Neural cell (in vitro differentiated cells): ENCODE data around the gene ADSS1. TPM values are rescaled to one million over a fixed set of nuclear protein-coding genes. Genes with fewer than 3 reads are reported as not detected.

Source experiments
- H2AFZ ChIP-seq: fragments of 200-600, 300-800 bp; sonication (generic), shearing (Covaris generic); 2 replicates; pipeline ENCODE4 v1.6.0; 2014; ENCODE audit warnings: low read depth, mild to moderate bottlenecking, antibody characterized with exemption, low read length, moderate library complexity
- H3F3A ChIP-seq: fragments of 200-600 bp; shearing (Covaris generic); 2 replicates; pipeline ENCODE4 v1.6.1; 2016; ENCODE audit warnings: mild to moderate bottlenecking, moderate library complexity, mixed read lengths, antibody characterized with exemption, low read length; ENCODE audit not compliant: insufficient read depth, poor library complexity, severe bottlenecking
- H3K27ac ChIP-seq: fragments of 200-600, 300-800 bp; sonication (generic), shearing (Covaris generic); 2 replicates; pipeline ENCODE4 v1.5.1; 2014; ENCODE audit warnings: mild to moderate bottlenecking, low read length, moderate library complexity
- H3K27me3 ChIP-seq: fragments of 300-800, 200-600 bp; sonication (generic), shearing (Covaris generic); 2 replicates; pipeline ENCODE4 v1.6.0; 2014; ENCODE audit warnings: mild to moderate bottlenecking, low read depth, low read length, moderate library complexity; ENCODE audit not compliant: insufficient read depth
- H3K36me3 ChIP-seq: fragments of 300-800, 200-600 bp; sonication (generic), shearing (Covaris generic); 2 replicates; pipeline ENCODE4 v1.5.1; 2014; ENCODE audit warnings: mild to moderate bottlenecking, antibody characterized with exemption, low read length, moderate library complexity; ENCODE audit not compliant: insufficient read depth
- H3K4me2 ChIP-seq: fragments of 300-800, 200-600 bp; sonication (generic), shearing (Covaris generic); 2 replicates; pipeline ENCODE4 v1.6.0; 2014; ENCODE audit warnings: mild to moderate bottlenecking, low read length
- H3K4me3 ChIP-seq: fragments of 300-800, 200-600 bp; sonication (generic), shearing (Covaris generic); 2 replicates; pipeline ENCODE4 v1.5.1; 2014; ENCODE audit warnings: mild to moderate bottlenecking, low read length, moderate library complexity
- H3K79me2 ChIP-seq: fragments of 200-600 bp; shearing (Covaris generic); replicated peaks from 2 replicates; pipeline ENCODE4 v1.6.0; 2014; ENCODE audit warnings: mild to moderate bottlenecking, low read length, moderate library complexity; ENCODE audit not compliant: insufficient read depth
- H3K9ac ChIP-seq: fragments of 300-800, 200-600 bp; sonication (generic), shearing (Covaris generic); 2 replicates; pipeline ENCODE4 v1.6.1; 2016; ENCODE audit warnings: mild to moderate bottlenecking, low read length, mixed read lengths
- H3K9me2 ChIP-seq: fragments of 200-600 bp; shearing (Covaris generic); 2 replicates; pipeline ENCODE4 v1.6.1; 2016; ENCODE audit warnings: mild to moderate bottlenecking, low read length, mixed read lengths; ENCODE audit not compliant: insufficient read depth
- H3K9me3 ChIP-seq: fragments of 200-600, 300-800 bp; sonication (generic), shearing (Covaris generic); 2 replicates; pipeline ENCODE4 v1.6.1; 2016; ENCODE audit warnings: mild to moderate bottlenecking, mixed run types, low read length, moderate library complexity, mixed read lengths
- H4K20me1 ChIP-seq: fragments of 200-600 bp; shearing (Covaris generic); 2 replicates; pipeline ENCODE4 v1.6.1; 2016; ENCODE audit warnings: mild to moderate bottlenecking, mixed run types; ENCODE audit not compliant: insufficient read depth
- EP300 ChIP-seq: fragments of 450-650 bp; conservative IDR thresholded peaks from 2 replicates; pipeline ENCODE4 v1.6.1; 2014; ENCODE audit warnings: antibody characterized with exemption, mild to moderate bottlenecking, moderate library complexity; ENCODE audit not compliant: poor library complexity, severe bottlenecking
- EZH2 ChIP-seq: fragments of 200-600, 300-800 bp; shearing (Covaris generic), sonication (generic); IDR thresholded peaks from 2 replicates; pipeline ENCODE4 v1.6.1; 2014; ENCODE audit warnings: antibody characterized with exemption, low read length, borderline replicate concordance, mild to moderate bottlenecking; ENCODE audit not compliant: insufficient read depth, poor library complexity, severe bottlenecking
- MXI1 ChIP-seq: fragments of 450-650 bp; conservative IDR thresholded peaks from 2 replicates; pipeline ENCODE4 v1.6.1; 2014; ENCODE audit warnings: antibody characterized with exemption, mild to moderate bottlenecking; ENCODE audit not compliant: poor library complexity, severe bottlenecking
- POLR2AphosphoS5 ChIP-seq: IDR thresholded peaks from 2 replicates; pipeline ENCODE4 v1.6.1; 2012
- RAD21 ChIP-seq: fragments of 450-650 bp; conservative IDR thresholded peaks from 2 replicates; pipeline ENCODE4 v1.6.1; 2014; ENCODE audit warnings: antibody characterized with exemption, mild to moderate bottlenecking, moderate library complexity
- SMC3 ChIP-seq: fragments of 450-650 bp; conservative IDR thresholded peaks from 2 replicates; pipeline ENCODE4 v1.6.1; 2014; ENCODE audit warnings: antibody characterized with exemption, mild to moderate bottlenecking, moderate library complexity; ENCODE audit not compliant: poor library complexity
- TAF1 ChIP-seq: IDR thresholded peaks from 2 replicates; pipeline ENCODE4 v1.6.1; 2012; ENCODE audit warnings: low read depth
- polyA plus RNA-seq: library from polyadenylated mRNA; depleted of rRNA; stranded (reverse); fragments of >200 nt; gene quantifications from 2 replicates; pipeline ENCODE4 v1.2.3, GENCODE V29; 2014
- TF ChIP-seq, protein P1 (sequence below): fragments of 450-650 bp; IDR thresholded peaks from 2 replicates; pipeline ENCODE4 v1.5.1; 2014; ENCODE audit warnings: antibody characterized with exemption, mild to moderate bottlenecking, moderate library complexity; ENCODE audit not compliant: poor library complexity, severe bottlenecking
- TF ChIP-seq, protein P2 (sequence below): IDR thresholded peaks from 2 replicates; pipeline ENCODE4 v1.6.1; 2012; ENCODE audit warnings: borderline replicate concordance

Gene ADSS1
- polyA plus RNA-seq, 1 donor from 2014 or later, result 4.3 TPM

DNA sequence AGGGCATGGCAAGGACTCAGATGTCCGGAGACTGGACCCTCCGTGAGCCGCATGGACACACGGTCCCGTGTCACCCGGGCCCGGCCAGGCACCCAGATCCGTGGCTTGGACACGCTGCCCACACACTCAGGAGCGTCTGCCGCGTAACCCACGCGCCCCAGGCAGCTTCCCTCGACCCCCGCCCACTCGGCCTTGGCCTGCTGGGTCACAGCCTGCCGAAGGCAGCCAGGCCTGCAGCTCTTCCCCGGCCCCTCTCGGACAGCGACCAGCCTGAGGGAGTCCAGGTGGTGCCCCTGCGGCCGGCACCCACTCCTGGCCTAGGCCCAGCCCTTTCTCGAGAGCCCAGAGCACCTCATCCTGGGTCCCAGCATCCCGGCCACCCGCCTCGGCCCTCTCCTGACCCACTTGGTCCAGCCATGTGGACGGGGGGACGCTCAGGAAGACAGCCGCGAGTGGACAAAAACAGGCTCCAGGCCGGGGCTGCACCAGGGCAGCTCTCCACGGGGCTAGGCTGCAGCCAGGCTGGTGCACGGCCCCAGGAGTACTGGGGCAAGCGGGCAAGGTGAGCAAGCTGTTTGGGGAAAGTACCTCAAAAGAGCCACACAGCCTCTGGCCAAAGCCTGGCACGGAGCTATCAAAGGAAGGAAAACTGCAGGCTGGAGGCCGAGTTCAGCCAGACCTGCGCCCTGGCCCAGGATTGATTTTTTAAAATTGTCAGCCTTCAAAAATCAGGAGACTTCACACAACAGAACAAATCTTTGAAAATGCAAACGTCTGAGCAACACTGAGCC lies 65.0 kb downstream of the ADSS1 start:
- no peaks in the 10 kb centered on the region for H3K9me2 ChIP-seq
- H3K27me3 ChIP-seq, result no peaks in the 10 kb centered on the region
- H3K79me2 ChIP-seq, result peaks cover 15% of the 10 kb centered on the region
- no peak overlapping the region for H3K27ac ChIP-seq
- no peaks in the 10 kb centered on the region for H3F3A ChIP-seq
- no peaks in the 10 kb centered on the region for H4K20me1 ChIP-seq
- H3K4me3 ChIP-seq, result no peak overlapping the region
- no peaks in the 10 kb centered on the region for H3K36me3 ChIP-seq
- TF ChIP-seq, protein P1, sequence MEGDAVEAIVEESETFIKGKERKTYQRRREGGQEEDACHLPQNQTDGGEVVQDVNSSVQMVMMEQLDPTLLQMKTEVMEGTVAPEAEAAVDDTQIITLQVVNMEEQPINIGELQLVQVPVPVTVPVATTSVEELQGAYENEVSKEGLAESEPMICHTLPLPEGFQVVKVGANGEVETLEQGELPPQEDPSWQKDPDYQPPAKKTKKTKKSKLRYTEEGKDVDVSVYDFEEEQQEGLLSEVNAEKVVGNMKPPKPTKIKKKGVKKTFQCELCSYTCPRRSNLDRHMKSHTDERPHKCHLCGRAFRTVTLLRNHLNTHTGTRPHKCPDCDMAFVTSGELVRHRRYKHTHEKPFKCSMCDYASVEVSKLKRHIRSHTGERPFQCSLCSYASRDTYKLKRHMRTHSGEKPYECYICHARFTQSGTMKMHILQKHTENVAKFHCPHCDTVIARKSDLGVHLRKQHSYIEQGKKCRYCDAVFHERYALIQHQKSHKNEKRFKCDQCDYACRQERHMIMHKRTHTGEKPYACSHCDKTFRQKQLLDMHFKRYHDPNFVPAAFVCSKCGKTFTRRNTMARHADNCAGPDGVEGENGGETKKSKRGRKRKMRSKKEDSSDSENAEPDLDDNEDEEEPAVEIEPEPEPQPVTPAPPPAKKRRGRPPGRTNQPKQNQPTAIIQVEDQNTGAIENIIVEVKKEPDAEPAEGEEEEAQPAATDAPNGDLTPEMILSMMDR, result no peak
- no peak for TF ChIP-seq MXI1
- TF ChIP-seq POLR2AphosphoS5, result no peak
- TF ChIP-seq, protein P2, sequence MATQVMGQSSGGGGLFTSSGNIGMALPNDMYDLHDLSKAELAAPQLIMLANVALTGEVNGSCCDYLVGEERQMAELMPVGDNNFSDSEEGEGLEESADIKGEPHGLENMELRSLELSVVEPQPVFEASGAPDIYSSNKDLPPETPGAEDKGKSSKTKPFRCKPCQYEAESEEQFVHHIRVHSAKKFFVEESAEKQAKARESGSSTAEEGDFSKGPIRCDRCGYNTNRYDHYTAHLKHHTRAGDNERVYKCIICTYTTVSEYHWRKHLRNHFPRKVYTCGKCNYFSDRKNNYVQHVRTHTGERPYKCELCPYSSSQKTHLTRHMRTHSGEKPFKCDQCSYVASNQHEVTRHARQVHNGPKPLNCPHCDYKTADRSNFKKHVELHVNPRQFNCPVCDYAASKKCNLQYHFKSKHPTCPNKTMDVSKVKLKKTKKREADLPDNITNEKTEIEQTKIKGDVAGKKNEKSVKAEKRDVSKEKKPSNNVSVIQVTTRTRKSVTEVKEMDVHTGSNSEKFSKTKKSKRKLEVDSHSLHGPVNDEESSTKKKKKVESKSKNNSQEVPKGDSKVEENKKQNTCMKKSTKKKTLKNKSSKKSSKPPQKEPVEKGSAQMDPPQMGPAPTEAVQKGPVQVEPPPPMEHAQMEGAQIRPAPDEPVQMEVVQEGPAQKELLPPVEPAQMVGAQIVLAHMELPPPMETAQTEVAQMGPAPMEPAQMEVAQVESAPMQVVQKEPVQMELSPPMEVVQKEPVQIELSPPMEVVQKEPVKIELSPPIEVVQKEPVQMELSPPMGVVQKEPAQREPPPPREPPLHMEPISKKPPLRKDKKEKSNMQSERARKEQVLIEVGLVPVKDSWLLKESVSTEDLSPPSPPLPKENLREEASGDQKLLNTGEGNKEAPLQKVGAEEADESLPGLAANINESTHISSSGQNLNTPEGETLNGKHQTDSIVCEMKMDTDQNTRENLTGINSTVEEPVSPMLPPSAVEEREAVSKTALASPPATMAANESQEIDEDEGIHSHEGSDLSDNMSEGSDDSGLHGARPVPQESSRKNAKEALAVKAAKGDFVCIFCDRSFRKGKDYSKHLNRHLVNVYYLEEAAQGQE, result no peak
- no peak for TF ChIP-seq EZH2
- no peak for TF ChIP-seq SMC3
- TF ChIP-seq RAD21, result no peak
- no peak for TF ChIP-seq TAF1
- no peak for TF ChIP-seq EP300
- no peak overlapping the region for H3K4me2 ChIP-seq
- H3K9me3 ChIP-seq, result no peaks in the 10 kb centered on the region
- H3K9ac ChIP-seq, result no peak overlapping the region
- no peak overlapping the region for H2AFZ ChIP-seq

DNA sequence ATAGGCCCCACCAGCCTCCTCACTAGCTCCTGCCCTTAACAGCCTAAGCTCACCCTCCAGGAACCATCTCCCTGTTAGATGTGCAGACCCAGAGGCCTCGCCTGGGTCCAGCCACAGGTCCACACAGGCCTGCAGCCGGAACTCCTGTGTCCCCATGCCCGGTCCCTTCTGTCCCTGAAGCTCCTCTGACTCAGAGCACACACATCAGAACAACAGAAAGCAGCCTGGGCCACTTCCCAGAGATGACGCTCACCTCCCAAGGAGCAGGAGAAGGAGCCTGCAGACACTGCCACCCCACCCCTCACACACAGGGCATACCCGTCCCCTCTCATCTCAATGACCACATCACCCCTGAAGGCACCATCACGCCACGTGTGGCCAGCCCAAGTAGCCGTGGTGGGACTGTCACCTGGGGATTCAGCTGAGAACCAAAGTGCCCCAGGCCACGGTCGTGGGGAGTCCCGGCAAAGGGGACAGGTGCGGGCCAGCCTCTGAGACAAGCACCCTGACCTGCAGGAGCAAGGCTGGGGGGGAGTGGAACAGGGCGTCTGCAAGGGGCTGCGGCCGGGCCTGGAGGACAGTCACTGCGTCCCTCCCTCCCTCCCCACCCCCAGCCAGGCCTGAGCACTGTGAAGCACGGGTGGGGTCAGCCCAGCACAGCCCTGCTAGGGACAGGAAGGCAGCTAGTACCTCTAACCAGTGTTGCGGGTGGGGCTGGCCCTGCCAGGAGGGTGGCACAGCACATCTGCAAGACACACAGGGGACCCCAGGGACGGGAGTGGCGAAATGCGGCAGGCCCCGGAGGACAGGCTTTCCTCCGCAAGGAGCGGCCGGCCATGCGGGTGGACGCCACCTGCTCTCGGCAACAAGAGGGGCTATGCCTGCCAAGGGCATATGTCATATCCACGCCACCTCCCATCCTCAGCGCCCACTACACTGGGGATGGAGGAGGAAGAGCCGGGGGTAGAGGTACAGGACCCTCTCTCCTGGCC lies 66.0 kb downstream of the ADSS1 start:
- Histone ChIP-seq H3K9ac (no peak overlapping the region), H4K20me1 (no peaks in the 10 kb centered on the region), H3K9me3 (no peaks in the 10 kb centered on the region), H3K27ac (no peak overlapping the region), H3K36me3 (no peaks in the 10 kb centered on the region), H3K79me2 (peaks cover 23% of the 10 kb centered on the region), H3K27me3 (no peaks in the 10 kb centered on the region), H3K9me2 (no peaks in the 10 kb centered on the region), H3K4me2 (no peak overlapping the region), H3K4me3 (no peak overlapping the region), H3F3A (no peaks in the 10 kb centered on the region), H2AFZ (no peak overlapping the region)
- no peak for TF ChIP-seq SMC3
- TF ChIP-seq RAD21, result no peak
- TF ChIP-seq EZH2, result no peak
- TF ChIP-seq MXI1, result no peak
- TF ChIP-seq, protein P2, result no peak
- TF ChIP-seq, protein P1, result no peak
- no peak for TF ChIP-seq EP300
- no peak for TF ChIP-seq TAF1
- TF ChIP-seq POLR2AphosphoS5, result no peak
